ENCODE measurements around the gene STK17B.

STK17B gene

DNA sequence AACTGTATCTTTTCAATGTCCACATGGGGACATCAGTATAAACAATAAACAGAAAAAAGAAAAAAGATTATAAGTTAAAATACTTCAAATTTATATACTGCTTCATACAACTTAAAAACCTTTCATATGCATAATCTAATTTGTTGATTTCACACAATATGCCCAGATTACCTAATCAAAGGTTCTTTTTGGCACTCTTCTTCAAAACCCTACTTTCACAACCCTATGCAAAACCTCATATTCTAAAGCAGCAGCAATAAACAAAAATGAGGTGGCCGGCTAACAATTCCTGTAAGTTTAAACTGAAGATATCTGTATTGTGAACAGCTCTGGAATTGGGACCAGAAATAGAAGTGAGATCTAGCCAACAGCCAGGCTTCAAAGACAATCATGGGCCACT is 28.6 kb downstream of the STK17B start:
- H3K36me3 ChIP-seq (ENCODE audit: insufficient read depth, low read length) = peaks cover 90% of the 10 kb centered on the region
- H3K4me3 ChIP-seq (ENCODE audit: low read length, poor library complexity, severe bottlenecking) = no peak overlapping the region
- no peaks in the 10 kb centered on the region for H3K4me1 ChIP-seq (ENCODE audit: insufficient read depth, low read length, poor library complexity, severe bottlenecking)
- H3K27me3 ChIP-seq (ENCODE audit: insufficient read depth, low read length, poor library complexity, severe bottlenecking) = no peaks in the 10 kb centered on the region
- H3F3A ChIP-seq (ENCODE audit: low read depth) = no peaks in the 10 kb centered on the region
- no peaks in the 10 kb centered on the region for H3K9me3 ChIP-seq (ENCODE audit: insufficient read depth, low read depth, low read length)
- no peak overlapping the region for H3K9ac ChIP-seq (ENCODE audit: low read depth, low read length, poor library complexity, severe bottlenecking)
- peaks cover 15% of the 10 kb centered on the region for H3K79me2 ChIP-seq (ENCODE audit: insufficient read depth, low read length)
- no peak overlapping the region for H2AFZ ChIP-seq (ENCODE audit: low read length)
- H3K4me2 ChIP-seq (ENCODE audit: low read depth, low read length, poor library complexity, severe bottlenecking) = no peak overlapping the region
- H3K9me2 ChIP-seq (replicated peaks; ENCODE audit: low read depth, low read length) = no peaks in the 10 kb centered on the region
- H4K20me1 ChIP-seq (ENCODE audit: insufficient read depth, low read length, poor library complexity, severe bottlenecking) = peaks cover 4% of the 10 kb centered on the region
- TF ChIP-seq, protein P1, sequence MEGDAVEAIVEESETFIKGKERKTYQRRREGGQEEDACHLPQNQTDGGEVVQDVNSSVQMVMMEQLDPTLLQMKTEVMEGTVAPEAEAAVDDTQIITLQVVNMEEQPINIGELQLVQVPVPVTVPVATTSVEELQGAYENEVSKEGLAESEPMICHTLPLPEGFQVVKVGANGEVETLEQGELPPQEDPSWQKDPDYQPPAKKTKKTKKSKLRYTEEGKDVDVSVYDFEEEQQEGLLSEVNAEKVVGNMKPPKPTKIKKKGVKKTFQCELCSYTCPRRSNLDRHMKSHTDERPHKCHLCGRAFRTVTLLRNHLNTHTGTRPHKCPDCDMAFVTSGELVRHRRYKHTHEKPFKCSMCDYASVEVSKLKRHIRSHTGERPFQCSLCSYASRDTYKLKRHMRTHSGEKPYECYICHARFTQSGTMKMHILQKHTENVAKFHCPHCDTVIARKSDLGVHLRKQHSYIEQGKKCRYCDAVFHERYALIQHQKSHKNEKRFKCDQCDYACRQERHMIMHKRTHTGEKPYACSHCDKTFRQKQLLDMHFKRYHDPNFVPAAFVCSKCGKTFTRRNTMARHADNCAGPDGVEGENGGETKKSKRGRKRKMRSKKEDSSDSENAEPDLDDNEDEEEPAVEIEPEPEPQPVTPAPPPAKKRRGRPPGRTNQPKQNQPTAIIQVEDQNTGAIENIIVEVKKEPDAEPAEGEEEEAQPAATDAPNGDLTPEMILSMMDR (conservative IDR thresholded peaks at IDR 0.05; ENCODE audit: low read length) = no peak
- no peak for TF ChIP-seq EZH2phosphoT487 (IDR thresholded peaks at IDR 0.05; ENCODE audit: borderline replicate concordance)

DNA sequence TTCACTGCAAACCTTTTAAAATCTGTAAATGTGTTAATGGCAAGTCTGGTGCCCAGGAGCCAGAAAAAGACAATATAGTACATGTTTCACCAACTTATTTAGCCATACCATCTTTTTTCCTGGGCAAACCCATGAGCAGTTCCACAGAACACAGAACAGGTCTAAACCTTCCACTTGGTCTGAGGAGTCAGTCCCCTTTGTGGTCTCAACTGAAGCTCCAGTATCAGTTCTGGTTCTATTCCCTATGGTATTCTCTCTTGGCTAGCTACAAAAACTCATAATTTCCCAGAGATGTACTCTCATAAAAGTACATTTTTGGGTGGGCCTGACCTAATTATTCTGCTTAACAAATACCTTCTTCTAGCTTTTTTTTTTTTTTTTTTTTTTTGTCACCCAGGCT is 31.2 kb downstream of the STK17B start:
- H3K4me3 ChIP-seq (ENCODE audit: low read length, poor library complexity, severe bottlenecking) = no peak overlapping the region
- H3K36me3 ChIP-seq (ENCODE audit: insufficient read depth, low read length) = peaks cover 90% of the 10 kb centered on the region
- no peak for TF ChIP-seq EZH2phosphoT487 (IDR thresholded peaks at IDR 0.05; ENCODE audit: borderline replicate concordance)
- TF ChIP-seq, protein P1 (conservative IDR thresholded peaks at IDR 0.05; ENCODE audit: low read length) = no peak
- H3K9me2 ChIP-seq (replicated peaks; ENCODE audit: low read depth, low read length) = no peaks in the 10 kb centered on the region
- H3K79me2 ChIP-seq (ENCODE audit: insufficient read depth, low read length) = peaks cover 11% of the 10 kb centered on the region
- H3K4me2 ChIP-seq (ENCODE audit: low read depth, low read length, poor library complexity, severe bottlenecking) = no peak overlapping the region
- H4K20me1 ChIP-seq (ENCODE audit: insufficient read depth, low read length, poor library complexity, severe bottlenecking) = peaks cover 4% of the 10 kb centered on the region
- H3K27me3 ChIP-seq (ENCODE audit: insufficient read depth, low read length, poor library complexity, severe bottlenecking) = no peaks in the 10 kb centered on the region
- no peak overlapping the region for H3K9ac ChIP-seq (ENCODE audit: low read depth, low read length, poor library complexity, severe bottlenecking)
- H3F3A ChIP-seq (ENCODE audit: low read depth) = no peaks in the 10 kb centered on the region; the same call in 1 of the 2 replicates
- H2AFZ ChIP-seq (ENCODE audit: low read length) = no peak overlapping the region
- H3K4me1 ChIP-seq (ENCODE audit: insufficient read depth, low read length, poor library complexity, severe bottlenecking) = no peaks in the 10 kb centered on the region
- no peaks in the 10 kb centered on the region for H3K9me3 ChIP-seq (ENCODE audit: insufficient read depth, low read depth, low read length)

GRCh38 chr2:196137271-196137670 is 34.1 kb downstream of the STK17B start:
- Histone ChIP-seq H3K4me2 (ENCODE audit: low read depth, low read length, poor library complexity, severe bottlenecking) (no peak overlapping the region), H3F3A (ENCODE audit: low read depth) (no peaks in the 10 kb centered on the region; the same call in 1 of the 2 replicates), H3K9ac (ENCODE audit: low read depth, low read length, poor library complexity, severe bottlenecking) (no peak overlapping the region), H3K4me1 (ENCODE audit: insufficient read depth, low read length, poor library complexity, severe bottlenecking) (no peaks in the 10 kb centered on the region), H2AFZ (ENCODE audit: low read length) (no peak overlapping the region), H4K20me1 (ENCODE audit: insufficient read depth, low read length, poor library complexity, severe bottlenecking) (no peaks in the 10 kb centered on the region), H3K27me3 (ENCODE audit: insufficient read depth, low read length, poor library complexity, severe bottlenecking) (no peaks in the 10 kb centered on the region), H3K9me2 (replicated peaks; ENCODE audit: low read depth, low read length) (no peaks in the 10 kb centered on the region), H3K4me3 (ENCODE audit: low read length, poor library complexity, severe bottlenecking) (no peak overlapping the region), H3K36me3 (ENCODE audit: insufficient read depth, low read length) (peaks cover 69% of the 10 kb centered on the region), H3K79me2 (ENCODE audit: insufficient read depth, low read length) (no peaks in the 10 kb centered on the region), H3K9me3 (ENCODE audit: insufficient read depth, low read depth, low read length) (peaks cover 13% of the 10 kb centered on the region)
- TF ChIP-seq, protein P1 (conservative IDR thresholded peaks at IDR 0.05; ENCODE audit: low read length) = no peak
- no peak for TF ChIP-seq EZH2phosphoT487 (IDR thresholded peaks at IDR 0.05; ENCODE audit: borderline replicate concordance)
